GM18870 (cell line): ENCODE data around the gene SLC17A2.

ENCODE experiments used
- ATAC-seq: cut with Tn5 transposase; IDR thresholded peaks from one replicate; pipeline ENCODE4 v1.9.1; 2021; ENCODE audit warnings: moderate library complexity; ENCODE audit not compliant: unreplicated experiment

SLC17A2 gene, protein sequence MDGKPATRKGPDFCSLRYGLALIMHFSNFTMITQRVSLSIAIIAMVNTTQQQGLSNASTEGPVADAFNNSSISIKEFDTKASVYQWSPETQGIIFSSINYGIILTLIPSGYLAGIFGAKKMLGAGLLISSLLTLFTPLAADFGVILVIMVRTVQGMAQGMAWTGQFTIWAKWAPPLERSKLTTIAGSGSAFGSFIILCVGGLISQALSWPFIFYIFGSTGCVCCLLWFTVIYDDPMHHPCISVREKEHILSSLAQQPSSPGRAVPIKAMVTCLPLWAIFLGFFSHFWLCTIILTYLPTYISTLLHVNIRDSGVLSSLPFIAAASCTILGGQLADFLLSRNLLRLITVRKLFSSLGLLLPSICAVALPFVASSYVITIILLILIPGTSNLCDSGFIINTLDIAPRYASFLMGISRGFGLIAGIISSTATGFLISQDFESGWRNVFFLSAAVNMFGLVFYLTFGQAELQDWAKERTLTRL

DNA sequence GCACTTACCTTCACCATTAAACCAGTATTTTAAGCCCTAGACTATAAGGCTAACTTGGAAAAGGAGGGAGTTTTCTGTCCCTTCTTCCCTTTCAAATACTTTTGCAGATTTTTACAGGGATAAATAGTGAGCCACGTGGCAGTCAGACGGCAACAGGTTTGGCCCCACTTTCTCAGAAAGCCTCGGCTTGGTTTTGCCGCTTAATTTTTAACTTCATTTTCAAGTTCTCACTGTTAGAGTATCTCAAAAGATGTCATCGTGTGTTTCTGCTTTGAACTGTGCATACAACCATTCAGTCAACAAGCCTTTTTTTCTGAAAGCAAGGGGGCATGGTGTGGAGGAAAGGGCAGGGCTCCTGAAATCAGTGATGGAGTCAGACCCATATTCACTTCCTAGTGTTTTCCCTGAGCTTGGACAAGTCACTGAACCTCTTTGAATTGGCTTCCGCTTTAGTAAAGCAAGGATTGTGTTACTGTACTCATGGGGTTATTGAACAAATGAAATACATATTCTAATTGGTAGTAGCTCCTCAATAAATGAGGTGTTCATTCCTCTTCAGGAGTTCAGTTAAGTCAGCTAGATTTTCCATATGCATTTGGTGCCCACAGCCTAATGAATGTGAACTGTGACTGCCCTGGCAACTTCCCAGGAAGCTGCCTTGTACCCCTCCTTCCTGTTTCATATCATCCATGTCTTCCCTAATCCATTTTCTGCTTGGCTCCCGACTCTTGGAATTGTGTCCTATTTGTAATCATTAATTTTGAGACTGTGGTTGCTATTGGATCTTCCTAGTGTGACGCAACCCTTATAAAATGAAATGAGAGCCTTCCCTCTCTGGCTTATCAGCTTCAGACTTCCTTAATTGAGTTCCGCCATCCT, at the start of gene SLC17A2:
Gene SLC17A2, minus strand, starts transcription at position 160 of the 879 bp plus-strand sequence. CDS start 4,895 bp downstream, outside the sequence.
- no peak for ATAC-seq

DNA sequence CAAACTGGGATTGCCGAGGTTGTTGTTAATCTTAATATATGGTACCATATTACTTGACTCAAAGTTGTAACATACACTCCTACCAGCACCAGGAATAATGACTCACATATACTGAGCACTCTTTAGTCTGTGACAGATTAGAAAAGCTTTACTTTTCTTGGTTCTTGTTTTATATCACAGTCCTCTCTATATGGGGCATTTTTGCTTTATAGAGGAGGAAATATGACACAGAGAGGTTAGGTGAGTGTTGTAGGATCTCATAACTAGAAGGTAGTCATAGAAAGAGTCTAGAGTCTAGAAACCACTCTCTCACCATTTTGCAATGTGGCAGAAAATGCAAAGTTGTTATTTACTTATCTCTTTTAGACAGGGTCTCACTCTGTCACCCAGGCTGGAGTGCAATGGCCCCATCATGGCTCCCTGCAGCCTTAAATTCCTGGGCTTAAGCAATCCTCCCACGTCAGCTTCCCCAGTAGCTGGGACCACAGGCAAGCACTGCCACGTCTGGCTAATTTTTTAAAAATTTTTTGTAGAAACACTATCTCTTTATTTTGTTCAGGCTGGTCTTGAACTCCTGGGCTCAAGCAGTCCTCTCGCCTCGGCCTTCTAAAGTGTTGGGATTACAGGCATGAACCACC, 45.6 kb upstream of the SLC17A2 start:
- no peak for ATAC-seq

DNA sequence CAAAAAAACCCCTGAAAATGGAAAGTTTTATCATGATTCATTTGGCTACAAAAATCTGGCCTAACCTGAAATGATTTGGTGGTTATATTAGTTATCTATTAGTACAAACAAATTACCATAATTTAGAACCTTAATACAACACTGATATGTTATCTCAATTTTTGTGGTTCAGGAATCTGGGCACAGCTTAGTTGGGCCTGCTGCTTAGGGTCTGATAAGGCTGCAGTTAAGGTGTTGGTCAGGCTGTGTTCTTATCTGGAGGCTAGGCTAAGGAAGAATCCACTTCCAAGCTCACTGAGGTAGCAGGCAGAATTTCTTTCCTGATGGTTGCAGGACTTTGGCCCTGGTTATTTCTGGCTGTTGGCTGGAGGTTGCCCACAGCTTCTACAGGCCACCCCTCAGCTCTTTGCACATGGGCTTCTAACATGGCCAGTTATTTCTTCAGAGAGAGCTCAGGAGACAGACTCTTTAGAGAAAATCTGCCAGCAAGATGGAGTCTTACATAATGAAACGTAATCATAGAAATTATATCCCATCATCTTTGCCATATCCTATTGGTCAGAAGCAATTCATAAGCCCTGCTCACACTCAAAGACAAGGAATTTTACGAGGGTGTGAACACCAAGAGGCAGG, 43.5 kb upstream of the SLC17A2 start:
- ATAC-seq, result no peak

DNA sequence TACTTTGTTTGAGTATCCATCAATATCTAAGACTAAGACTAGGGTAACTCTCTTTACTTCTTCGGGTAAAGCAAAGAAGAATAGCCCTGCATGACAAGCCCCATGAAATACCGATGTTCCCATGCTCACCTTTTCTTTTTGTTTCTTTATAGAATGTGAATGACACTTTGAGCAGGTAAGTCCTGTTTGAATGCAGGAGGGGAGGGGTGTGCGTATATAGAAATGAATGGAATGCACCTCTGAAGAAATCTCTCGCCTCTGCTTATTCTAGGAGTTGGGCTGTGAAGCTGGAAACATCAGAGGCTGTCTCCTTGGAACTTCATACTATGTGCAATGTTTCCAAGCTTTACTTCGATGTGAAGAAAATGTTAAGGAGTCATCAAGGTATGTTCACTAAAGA, 42.4 kb upstream of the SLC17A2 start:
- ATAC-seq, result no peak

DNA sequence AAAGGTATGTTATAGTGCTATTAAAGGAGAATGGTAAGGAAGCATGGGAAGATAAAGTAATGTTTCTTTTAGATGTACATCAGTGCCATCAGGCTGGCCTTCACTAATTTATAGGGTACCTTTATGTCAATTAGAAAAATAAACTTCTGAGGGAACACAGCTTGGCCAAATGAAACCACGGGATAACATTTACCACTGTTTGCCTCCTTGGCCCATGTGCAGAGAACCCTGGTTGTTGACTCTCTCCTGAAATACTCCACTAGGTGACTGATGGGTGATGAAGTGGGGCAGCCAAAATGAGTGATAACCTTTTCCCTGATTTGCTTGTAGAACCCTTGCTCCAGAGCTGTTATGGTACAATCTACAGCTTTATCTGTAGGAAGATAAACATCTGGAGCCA, 41.6 kb upstream of the SLC17A2 start:
- ATAC-seq, result no peak

DNA sequence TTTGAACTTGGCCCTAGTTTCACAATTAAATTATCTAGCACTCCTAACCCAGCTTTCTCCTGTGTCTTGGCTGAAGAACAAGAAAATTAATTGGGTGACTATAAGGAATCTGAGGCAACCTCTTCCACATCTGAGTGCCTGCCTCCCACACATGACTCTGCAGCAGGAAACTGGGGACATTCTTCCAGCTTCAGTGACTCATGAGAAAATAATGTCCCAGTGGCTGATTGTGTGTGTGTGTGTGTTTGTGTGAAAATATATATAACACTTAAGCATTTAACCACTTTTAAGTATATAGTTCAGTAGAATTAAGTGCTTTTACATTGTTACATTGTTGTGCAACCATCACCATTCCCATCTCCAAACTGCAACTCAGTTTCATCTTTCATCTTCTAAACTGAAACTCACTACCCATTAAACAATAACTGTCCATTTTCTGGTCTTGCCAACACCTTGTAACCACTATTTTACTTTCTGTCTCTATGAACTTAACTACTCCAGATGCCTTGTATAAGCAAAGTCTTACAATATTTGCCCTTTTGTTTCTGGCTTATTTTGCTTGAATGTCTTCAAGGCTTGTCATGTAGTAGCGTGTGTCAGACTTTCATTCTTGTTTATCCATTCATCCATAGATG, 40.8 kb upstream of the SLC17A2 start:
- no peak for ATAC-seq

DNA sequence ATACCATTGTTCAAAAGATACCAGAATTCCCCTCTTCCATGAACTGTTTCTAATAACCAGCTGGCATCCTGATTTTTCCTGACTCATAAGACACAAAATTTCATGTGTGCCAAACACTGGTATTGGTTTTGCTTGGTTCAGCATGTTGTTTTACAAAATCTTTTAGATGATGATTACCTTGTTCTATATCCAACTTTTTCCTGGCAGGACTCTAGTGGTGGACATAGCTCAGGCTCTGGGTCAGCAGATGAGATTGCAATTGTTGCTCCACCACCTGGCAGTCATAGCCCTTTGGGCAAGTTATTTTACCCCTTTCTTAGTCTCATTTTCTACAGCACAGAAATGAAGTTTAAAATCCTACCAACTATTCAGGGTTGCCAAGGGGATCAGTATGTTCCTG, 38.3 kb upstream of the SLC17A2 start:
- ATAC-seq, result no peak

DNA sequence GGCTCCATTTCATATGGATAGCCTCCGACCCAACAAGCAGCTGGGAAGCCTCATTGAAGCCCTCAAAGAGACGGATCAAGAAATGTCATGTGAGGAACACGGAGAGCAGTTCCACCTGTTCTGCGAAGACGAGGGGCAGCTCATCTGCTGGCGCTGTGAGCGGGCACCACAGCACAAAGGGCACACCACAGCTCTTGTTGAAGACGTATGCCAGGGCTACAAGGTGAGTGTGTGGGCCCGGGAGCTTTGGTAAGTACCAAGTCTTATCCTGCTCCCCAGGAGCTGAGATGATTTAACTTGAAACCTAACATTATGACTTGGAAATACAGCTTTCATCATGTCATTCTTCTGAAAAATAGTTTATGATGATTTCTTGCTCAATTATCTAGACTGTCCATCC, 36.2 kb upstream of the SLC17A2 start:
- ATAC-seq, result no peak

DNA sequence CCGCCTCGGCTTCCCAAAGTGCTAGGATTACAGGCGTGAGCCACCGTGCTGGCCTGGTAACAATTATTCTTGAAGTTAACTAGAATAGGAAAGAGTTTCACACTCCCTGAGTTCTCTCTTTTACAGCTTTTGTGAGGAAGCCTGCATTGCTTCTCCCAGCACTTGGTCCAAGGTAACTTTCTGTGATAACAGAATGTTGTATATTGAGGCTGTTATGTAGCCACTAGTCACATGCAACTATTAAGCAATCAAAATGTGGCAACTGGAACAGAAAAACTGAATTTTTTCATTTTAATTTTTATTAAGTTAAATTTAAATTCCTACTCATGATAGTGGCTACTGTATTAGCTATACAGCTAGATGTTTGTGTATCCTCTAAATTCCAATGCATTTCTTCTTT, 34.6 kb upstream of the SLC17A2 start:
- ATAC-seq, result no peak

DNA sequence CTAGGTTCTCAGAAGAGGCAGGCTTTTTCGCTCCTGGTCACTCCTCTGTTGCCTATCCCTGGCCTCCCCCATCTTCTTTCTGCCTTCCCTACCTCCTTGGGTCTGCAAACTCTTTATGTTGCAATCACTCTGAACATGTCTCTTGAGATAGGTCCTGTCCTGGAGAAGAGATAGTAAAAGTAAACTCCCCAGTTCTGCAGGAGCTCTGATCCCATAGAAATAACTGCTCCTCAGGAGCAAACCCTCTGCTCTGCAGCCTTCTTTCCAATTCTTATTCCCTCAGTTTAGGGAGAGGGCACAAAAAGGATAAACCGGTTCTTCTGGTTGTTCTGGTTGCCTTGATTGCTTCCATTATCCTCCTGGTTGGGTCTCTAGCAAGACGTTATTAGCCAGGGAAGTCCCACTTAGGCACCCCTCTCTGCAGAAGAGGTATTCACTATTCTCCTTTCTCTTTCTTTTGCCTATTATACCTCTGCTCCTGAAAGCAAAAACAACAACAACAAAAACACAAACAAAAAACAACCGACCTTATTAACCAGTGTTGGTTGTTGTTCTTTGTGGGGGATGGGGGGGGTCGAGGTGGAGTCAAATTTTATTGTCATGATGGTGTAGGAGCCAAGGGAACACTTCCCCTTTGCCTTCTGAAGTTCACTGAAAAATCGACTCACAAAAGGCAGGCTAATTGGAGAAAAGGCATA, 33.1 kb upstream of the SLC17A2 start:
- no peak for ATAC-seq

DNA sequence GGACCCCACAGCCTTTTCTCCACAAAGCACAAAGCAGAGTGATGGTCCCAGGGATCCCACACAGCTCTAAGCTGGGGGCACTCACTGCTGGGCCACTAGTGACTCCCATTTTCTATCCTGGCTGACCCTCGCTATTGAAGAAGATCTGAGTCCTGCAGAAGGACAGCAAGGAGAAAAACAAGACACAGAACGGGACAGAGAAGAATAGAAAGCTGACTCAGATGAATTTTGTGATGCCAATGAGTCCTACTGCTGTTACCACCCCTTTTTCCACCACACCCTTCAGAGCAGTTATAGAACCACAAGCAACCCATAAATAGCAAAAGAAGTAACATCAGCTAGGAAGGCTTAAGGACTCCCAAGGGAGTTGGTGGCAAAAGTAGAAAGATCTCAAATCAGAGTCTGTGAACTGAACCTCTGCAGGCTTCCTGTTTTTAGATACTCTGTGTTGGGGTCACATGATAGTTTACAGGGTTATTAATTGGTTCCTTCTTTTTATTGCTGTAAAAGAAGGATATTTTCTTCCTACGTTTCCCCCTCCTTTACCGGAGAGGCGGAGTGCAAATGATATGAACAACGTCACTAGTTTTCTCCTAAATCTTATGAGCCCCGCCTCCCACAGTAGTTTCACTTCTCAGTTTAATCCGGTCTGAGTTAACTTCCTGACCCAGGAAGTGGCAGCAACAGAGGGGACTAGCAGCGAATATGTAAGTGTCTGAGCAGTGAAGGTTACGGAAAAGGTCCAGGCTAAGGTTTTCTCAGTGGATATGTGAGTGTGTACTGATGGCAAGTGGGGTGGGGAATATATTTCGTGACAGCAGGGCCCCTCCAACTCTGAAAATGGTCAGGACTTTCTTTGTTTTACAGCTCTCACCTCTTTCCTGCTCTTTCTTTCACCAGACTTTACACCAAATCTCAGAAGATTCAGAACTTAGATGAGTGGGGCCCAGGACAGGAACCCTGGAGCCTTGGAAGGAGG, 31.9 kb upstream of the SLC17A2 start, which contains the start of gene TRIM38:
Gene TRIM38, plus strand, starts transcription at position 654 of the 979 bp plus-strand sequence. CDS start 3,721 bp downstream, outside the sequence.
- ATAC-seq, result peak; percentile 70

DNA sequence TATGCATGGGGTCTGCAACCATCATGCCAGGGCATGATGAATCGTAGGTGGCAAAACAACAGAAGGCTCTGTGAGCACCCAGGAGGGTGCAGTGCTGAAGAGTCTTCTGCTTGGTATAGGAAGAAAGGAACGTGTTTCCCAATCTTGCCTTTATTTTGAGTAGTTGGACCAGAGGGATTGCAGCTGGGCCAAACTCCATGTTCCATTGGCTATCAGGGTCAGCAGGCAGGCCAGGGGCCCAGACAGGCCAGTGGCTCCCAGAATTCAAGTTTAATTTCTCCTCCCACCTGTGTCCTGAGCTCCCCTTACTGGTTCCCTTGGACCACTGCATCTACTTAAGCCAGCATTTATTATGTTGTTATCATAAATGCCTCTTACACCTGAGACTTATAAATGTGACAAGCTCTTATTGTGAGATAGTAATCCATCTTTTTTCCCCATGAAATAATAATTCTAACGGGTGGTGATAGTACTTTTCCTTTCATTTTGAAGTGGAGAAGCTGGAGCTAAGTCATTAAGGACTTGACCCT, 31.2 kb upstream of the SLC17A2 start:
- no peak for ATAC-seq

DNA sequence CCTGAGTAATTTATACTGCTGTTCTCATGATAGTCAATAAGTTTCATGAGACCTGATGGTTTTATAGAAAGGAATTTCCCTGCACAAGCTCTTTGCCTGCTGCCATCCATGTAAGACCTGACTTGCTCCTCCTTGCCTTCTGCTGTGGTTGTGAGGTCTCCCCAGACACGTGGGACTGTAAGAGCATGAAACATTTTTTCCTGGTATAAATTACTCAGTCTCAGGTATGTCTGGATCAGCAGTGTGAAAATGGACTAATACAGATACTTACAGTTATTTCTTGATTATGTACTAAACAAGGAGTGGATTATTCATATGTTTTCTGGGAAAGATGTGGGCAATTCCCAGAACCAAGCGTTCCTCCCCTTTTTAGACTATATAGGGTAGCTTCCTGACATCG, 30.2 kb upstream of the SLC17A2 start:
- no peak for ATAC-seq

DNA sequence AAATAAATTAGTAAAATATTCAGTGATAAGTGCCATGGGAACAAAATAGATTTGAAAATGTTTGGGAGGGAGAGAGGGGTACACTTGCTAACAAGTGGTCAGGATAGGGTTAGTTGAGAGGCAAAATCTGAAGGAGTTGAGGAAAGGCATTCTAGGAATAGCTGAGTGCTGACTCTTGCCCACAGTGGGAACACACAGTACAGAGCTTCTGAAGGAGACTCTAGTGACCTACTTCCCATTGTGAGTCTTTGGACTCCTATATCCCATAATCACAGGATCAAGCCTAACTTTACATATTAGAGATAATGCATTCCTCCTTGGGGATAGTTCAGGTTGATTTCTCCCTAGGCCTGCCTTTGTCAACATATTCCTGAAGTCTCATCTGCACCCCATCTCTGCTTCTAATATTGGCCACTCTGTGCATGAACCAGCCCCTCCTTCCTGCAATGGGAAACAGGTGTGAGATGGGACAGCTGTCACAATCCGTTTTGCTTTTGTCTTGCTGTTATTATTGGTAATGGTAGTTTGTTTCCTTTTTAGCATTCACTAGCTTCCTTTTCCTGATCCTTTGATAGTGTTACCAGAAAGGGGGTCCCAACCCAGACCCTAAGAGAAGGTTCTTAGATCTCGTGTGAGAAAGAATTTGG, 29.5 kb upstream of the SLC17A2 start:
- ATAC-seq, result no peak

DNA sequence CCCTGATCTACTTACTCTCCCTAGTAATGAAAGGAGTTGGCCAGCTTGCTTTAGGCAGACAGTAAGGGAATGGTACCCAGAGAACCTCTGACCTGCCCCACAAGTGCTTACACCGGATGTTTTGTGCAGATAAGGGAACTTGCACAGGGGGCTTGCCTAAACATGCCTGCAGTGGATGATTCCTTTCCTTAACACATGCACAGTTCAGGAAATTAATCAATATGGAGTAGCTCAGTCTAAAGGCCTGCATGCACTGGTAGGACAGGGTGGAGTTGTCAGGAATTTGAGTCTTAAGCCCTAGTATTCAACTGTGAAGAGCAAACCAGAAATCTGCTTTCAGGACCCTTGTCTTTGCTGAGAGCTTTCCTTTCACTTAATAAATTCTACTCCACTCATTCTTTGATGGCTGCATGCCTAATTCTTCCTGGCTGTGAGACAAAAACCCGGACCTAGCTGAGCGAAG, 28.2 kb upstream of the SLC17A2 start:
- no peak for ATAC-seq

DNA sequence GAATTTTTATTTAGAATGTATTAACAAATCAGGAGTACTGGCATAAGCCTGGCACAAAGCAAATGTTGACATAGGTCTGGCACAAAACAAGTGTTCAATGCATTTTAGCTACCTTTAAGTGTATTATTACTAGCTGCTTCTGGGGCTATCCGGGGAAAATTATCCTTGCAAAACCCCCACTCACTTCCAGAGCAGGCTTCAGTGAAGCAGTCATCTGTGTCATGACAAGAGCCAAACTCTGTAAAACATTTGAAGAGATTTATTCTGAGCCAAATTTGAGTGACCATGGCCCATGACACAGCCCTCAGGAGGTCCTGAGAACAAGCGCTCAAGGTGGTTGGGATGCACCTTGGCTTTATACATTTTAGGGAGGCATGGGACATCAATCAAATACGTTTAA, 25.7 kb upstream of the SLC17A2 start:
- ATAC-seq, result no peak

DNA sequence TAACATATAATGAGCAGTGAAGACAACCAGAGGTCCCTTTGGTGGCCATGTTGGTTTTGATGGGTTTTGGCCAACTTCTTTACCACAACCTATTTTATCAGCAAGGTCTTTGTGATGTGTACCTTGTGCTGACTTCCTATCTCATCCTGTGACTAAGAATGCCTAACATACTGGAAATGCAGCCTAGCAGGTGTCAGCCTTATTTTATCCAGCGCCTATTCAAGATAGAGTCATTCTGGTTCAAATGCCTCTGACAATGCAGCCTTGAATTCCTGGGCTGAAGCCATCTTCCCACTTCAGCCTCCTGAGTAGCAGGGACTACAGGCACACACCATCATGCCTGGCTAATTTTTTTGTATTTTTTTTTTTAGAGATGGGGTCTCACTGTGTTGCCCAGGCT, 24.3 kb upstream of the SLC17A2 start:
- no peak for ATAC-seq

DNA sequence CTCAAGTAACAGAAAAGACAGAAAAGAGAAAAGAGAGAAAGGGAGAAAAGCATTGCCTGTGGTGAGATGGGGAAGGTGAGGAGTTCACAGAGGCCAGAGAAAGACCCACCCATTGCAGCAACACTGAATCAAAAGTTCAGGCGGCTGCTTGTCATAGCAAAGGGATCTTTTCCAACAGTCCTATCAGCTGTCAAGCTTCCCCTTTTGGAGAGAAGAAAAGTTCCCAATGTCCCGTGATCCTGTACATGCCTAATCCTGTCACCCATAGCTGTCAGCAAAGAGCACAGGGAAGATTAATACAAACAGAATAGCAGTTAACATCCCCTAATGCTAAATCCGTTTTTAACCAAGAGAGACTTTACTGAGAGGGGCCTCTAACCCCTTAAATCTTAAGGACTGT, 23.2 kb upstream of the SLC17A2 start:
- ATAC-seq, result no peak
